Myocyte (in vitro differentiated cells): ENCODE data around the gene PRDM5. TPM values are rescaled to one million over a fixed set of nuclear protein-coding genes. Genes with fewer than 3 reads are reported as not detected.

Experiments
- DNase-seq: peaks from one replicate; pipeline ENCODE4 v3.0.0-alpha.2; 2012; ENCODE audit warnings: low read depth
- total RNA-seq: library from RNA; depleted of rRNA; stranded (reverse); fragments of >200 nt; gene quantifications from 2 replicates; pipeline ENCODE4 v1.2.3, GENCODE V29; 2014

PRDM5 gene
- total RNA-seq, 1 donor from 2014 or later = 12.3 TPM

DNA sequence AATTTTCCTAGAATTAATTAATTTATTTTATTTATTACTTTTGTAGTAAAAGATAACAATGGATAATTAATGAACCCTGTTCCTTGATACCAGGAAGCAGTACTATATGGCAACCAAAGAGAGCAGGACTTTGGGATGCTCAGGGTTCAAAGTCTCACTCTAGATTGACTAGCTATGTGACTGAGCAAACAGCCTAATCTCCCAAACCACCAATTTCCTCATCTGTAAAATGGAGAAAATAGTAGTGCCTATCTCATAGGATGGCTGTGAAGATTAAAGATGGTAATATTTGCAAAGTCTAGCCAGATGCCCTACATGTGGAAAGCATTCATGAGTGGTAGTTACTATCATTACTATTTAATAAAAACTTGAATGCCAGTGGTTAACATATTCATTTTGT, 97.6 kb downstream of the PRDM5 start:
- no peak for DNase-seq

DNA sequence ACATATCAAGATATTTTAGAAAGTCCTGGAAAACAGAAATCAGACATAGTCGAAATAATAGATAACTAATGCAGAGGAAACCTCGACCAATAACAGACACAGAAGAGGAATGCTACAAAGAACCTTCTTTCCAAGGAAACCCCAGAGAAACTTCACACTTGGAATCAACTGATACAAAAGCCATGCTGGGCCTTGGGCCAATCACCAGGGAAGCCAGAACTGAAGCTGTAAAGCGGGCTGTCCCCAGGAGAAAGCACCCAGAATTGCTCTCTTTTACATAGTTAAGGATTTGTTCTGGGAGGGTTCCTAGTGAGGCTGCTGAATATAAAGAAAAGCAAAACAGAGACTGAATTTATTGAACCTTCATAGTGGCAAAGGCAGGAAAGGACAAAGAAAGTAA, 100.5 kb downstream of the PRDM5 start:
- DNase-seq = no peak

DNA sequence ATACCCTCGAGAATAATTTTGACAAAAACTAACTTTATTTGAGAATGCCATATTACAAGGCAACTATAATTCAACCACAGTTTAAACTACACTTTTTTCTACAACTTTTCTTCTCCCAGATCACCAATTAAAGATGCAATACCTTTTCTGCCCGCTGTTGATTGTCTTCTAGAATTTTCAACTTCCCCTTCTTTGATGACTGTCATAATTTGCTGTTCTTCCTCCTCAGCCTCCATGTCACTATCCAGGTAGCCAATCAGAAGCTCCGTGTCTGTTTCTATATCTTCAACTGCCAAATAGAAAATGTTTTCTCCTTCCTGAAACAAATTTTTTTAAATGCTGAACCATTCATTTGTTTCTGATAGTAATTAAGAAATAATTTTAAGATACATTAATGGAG, 101.5 kb downstream of the PRDM5 start:
- no peak for DNase-seq

DNA sequence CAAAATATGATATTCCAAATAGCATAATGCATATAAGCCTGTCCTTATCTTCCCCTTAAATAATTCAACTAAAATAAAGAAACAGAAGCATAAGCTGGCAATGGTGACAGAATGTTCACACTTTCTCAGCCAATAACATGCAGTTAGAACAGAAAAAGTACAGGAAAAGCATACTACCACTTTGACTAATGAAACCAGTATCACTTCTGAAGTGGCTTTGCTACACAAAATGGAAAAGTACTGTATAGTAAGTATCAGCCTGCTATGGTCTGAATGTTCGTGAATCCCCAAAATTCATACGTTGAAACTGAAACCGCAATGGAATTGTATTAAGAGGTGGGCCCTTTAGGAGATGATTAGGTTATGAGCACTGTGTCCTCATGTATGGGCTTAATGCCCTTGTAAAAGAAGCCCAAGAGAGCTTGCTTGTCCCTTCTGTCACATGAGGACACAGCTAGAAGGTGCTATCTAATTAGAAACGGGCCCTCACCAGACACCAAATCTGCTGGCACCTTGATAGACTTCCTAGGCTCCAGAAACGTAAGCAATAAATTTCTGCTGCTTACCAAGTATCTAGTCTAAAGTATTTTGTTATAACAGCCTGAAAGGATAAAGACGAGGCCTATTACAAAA, 102.6 kb downstream of the PRDM5 start:
- DNase-seq = no peak

- DNase-seq = no peak
Observed at GRCh38 chr4:120816296-120816965, 106.1 kb downstream of the PRDM5 start.

GRCh38 chr4:120815361-120815760, 107.2 kb downstream of the PRDM5 start:
- DNase-seq = no peak

- no peak for DNase-seq
Observed at GRCh38 chr4:120814886-120815285, 107.6 kb downstream of the PRDM5 start.

DNA sequence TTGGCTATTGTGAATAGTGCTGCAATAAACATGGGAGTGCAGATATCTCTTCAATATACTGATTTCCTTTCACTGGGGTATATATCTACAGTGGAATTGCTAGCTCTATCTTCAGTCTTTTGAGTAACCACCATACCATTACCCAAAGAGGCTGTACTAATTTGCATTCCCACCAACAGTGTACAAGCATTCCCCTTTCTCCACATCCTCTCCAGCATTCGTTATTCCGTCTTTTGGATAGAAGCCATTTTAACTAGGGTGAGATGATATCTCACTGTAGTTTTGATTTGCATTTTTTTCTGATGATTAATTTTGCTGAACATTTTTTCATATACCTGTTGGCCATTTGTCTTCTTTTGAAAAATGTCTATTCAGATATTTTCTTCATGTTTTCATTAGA, 110.3 kb downstream of the PRDM5 start:
- DNase-seq = no peak

GRCh38 chr4:120809518-120809917, 113.0 kb downstream of the PRDM5 start:
- DNase-seq = no peak

DNA sequence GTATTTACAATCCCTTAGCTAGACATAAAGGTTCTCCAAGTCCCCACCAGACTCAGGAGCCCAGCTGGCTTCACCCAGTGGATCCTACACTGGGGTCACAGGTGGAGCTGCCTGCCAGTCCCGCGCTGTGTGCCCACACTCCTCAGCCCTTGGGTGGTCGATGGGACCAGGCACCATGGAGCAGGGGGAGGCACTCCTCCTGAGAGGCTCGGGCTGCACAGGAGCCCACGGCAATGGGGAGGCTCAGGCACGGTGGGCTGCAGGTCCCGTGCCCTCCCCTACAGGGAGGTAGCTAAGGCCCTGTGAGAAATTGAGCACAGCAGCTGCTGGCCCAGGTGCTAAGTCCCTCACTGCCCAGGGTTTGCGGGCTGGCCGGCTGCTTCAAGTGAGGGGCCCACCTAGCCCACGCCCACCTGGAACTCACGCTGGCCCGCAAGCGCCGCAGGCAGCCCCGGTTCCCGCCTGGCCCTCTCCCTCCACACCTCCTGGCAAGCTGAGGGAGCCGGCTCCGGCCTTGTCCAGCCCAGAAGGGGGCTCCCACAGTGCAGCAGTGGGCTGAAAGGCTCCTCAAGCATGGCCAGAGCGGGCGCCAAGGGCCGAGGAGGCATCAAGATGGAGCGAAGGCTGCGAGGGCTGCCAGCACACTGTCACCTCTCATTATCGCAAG, 113.9 kb downstream of the PRDM5 start:
- DNase-seq = no peak

- peak; percentile 61 for DNase-seq
Observed at GRCh38 chr4:120801137-120801758, 121.3 kb downstream of the PRDM5 start.

DNA sequence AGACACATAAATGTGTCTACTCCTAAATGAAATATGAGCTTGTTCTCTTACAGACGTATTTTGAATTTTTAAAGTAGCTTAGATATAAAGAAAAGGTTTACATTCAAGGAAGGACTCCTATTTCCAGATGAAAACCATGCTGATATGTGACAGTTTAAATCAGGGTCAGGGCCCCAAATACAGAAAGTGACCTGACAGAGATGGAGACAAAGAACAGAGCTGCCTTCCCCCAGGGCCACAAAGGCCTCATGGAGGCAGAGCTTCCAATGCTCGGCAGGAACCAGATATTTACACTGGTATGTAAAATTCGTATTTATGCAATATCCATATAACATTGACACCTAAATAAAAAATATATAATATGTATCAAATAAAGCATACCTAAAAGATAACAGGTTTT, 124.0 kb downstream of the PRDM5 start:
- no peak for DNase-seq

DNA sequence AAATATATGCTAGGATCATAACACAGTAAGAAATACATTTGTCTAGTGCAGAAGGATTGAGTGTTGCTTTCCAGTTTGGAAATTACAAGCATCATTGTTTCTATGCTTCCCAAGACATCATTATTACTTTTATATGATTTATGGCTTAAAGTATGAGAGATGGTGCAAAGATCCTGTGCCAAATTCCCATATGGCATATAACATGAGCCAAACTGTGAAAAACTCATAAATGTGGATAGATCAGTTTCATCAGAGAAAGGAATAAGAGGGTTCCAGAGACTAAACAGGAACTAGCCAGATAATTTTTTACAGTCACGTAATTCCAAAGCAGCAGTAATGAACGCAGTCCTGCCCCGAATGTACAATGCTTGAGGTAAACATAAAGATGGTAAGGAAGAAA, 126.3 kb downstream of the PRDM5 start:
- no peak for DNase-seq

DNA sequence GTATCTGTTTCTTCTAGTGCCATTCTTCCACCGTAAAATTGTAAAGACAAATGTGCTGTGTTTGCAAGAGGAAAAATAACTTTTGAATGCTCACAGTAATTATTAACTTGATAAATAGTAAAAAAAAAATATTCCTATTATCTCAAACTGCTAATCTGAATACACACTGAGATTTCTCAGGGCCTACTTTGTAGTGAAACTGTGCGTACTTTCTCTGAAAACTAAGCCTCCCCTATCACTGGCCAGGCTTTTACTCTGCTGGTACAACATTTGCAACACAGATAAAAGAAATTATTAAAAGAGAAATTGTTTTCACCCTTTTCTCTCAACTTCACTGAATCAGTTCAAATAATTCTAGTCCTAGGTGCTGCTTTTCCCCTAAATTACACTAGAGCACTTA, 137.3 kb downstream of the PRDM5 start:
- no peak for DNase-seq

DNA sequence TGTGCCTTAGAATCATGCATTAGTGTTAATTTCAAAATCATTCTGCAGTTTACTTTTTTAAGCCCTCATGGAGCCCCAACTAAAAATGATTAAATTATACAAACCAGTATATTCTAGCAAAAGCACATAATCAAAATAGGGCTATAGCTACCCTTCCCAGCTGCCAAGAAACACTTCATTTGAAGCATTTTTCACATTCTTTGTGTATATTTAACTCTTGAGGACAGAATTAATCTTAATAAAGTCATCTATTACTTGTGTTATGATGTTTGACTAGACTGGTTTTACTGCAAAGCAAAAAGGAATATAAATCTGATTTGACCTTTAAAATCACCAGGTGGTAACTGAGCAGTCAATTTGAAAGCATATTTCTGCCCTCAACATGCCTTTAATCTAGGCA, 145.1 kb downstream of the PRDM5 start:
- no peak for DNase-seq

DNA sequence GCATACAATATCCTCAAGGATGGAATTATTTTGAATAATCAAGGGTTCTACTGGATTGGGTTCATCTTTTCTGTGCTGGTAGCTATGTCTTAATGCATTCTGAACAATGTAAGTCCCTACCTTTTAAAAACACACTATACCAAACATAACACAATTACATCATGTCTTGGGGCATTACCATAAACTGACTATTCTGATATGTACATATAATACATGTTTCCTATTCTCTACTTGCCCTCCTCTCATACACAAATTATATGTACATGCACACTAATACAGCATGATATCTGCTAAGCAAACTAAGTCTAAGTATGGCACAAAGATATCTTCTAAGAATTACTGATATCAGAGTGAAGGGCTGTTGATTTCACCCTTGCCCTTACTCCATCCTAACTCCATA, 147.1 kb downstream of the PRDM5 start:
- no peak for DNase-seq

DNA sequence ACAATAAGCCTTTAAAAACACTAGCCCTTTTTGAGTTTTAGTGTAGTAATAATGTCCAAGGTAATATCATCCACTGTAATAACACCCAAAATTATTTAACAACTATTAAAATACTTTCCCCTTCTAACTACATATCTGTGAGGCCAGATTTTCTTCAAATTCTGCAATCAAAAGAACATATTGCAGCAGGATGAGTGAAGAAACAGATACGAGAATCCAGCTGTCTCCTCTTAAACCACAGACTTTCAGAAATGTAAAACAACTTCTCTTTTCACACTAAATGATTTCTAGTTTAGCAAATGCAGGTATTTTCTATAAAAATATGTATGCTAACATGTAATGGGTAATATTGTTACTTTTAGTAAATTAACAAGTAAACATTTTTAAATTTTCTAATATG, 148.9 kb downstream of the PRDM5 start:
- no peak for DNase-seq

GRCh38 chr4:120771907-120772306, 150.6 kb downstream of the PRDM5 start:
- DNase-seq = no peak

- no peak for DNase-seq
Observed at GRCh38 chr4:120770897-120771296, 151.6 kb downstream of the PRDM5 start.

DNA sequence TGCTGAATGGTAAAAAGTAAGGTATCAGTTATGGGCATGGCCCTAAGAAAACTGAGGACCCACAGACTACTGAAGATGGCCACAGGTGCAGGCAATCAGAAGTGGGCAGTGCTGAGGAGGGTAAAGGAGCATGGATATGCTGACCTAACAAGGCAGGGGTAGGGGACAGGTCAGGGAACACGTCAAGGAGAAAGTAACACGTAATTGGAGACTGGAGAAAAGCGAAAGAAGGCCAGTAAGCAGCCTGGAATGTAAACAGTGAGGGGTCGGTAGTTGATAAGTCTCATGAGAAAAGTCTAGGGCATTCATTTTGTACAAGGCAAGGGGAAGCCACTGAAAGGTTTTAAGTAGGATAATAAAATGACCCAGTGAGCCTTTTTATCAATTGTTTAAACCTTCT, 153.3 kb downstream of the PRDM5 start:
- DNase-seq = peak; percentile 21

DNA sequence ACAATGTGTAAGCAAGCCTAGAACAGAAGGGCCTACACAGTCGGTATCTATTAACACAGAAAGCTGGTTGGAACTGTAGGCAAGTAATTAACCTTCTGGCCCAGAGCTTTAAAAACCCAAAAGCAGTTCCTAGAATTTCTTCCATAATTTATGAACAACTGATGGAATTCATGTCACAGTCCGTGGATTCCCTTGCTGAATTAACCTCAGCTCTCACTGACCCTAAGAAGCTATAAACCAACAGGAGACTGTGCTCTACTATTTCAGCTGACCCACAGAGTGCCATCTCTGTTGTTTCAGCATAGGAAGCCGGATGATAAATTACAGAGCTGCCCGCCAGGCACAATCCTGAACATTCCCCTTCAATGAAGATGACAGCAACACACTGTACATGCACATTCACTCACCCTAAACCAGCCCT, 157.3 kb downstream of the PRDM5 start:
- no peak for DNase-seq

DNA sequence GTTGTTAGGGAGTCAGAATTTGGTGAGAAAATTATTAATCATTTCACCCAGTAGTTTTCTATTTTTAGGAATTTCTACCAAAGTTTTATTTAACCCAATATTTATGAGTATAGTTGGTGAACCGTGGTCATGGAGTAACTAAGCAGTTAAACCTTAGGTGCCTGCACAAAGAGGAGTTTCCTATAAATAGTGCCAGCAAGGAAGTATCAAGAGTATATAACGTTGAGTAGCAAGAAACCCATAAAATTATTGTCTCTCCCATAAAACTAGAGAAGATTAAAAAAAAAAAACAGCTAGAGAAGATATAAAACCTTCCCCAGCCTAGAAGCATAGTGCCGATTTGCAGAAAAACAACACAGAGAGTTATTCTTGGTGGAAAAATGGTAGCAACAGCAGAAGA, 158.9 kb downstream of the PRDM5 start:
- no peak for DNase-seq
